Measurements from ENCODE around the gene CNTN1.

The CNTN1 gene

DNA sequence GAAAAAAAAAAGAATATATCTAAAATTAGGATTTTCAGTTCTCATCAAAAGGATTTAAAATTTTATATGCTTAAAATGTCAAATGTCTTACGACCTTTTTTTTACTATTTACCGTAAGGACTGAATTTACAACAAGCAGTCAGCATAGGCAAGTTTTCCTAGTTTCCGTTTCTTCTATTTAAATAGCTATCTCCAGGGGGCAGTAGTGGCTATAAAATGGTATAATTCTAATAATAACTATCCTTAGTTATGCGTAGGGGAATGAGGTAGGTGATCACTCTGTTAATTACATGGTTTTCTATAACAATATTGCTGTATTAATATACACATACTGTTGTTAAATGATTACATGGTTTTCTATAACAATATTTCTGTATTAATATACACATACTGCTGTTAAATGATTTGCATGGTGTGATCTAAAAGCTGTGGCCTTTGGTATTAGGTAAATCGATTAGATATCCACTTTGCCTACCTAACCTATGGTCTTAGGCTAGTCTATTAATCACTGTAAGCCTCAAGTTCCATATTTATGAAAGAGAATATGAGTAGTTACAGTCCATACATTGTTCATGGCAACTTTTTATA lies 278.2 kb downstream of the CNTN1 start:
- H3K36me3 Mint-ChIP-seq (ENCODE audit: low read depth): no peaks in the 10 kb centered on the region
- no peaks in the 10 kb centered on the region for H3K9me3 Mint-ChIP-seq
- H3K4me1 Mint-ChIP-seq (ENCODE audit: low read depth): no peaks in the 10 kb centered on the region
- no peak overlapping the region for H3K4me3 Mint-ChIP-seq
- H3K27me3 Mint-ChIP-seq: peaks cover 3% of the 10 kb centered on the region
- no peak for DNase-seq
- H3K27ac Mint-ChIP-seq: no peak overlapping the region

DNA sequence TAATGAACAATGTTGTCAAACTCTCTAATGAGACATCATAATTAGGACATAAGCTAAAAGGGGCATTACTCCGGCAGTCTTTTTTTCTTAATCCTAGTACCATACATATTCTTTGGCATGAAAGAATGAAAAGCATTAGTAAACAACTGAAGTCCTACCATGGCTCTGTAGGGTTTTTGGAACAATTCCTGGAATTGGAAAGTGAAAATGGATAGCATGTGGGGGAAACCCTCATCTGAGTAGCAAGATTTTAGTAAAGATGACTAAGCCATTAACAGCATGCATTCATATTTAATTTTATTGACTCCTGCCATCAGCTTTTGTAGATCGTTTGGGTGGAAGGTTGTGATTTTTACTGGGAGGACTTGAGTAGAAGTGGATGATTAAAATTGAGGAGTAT lies 279.7 kb downstream of the CNTN1 start:
- no peak for DNase-seq
- Mint-ChIP-seq H3K36me3 (ENCODE audit: low read depth) (no peaks in the 10 kb centered on the region), H3K27me3 (peaks cover 3% of the 10 kb centered on the region), H3K27ac (no peak overlapping the region), H3K4me1 (ENCODE audit: low read depth) (no peaks in the 10 kb centered on the region), H3K9me3 (no peaks in the 10 kb centered on the region), H3K4me3 (no peak overlapping the region)

DNA sequence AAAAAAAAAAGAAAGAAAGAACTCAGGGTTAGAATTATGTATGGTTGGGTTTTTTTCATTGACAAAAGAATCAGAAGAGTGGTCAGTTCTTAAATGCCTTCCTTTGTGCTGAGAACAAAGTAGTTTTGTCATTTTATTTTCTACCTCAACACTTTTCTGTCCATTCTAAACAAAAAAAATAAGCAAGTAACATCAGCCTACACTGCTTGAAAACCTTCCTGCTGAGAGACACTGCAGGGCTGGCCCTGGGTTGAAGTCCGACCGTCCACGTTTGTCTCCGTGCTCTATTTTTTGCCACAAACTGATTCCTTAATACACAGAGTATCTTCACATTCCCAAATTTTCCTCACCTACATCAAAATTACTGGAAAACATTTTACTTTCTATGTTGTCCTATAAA lies 284.3 kb downstream of the CNTN1 start:
- H3K4me1 Mint-ChIP-seq (ENCODE audit: low read depth): no peaks in the 10 kb centered on the region
- no peak for DNase-seq
- no peak overlapping the region for H3K4me3 Mint-ChIP-seq
- no peak overlapping the region for H3K27ac Mint-ChIP-seq
- peaks cover 3% of the 10 kb centered on the region for H3K27me3 Mint-ChIP-seq
- no peaks in the 10 kb centered on the region for H3K9me3 Mint-ChIP-seq
- no peaks in the 10 kb centered on the region for H3K36me3 Mint-ChIP-seq (ENCODE audit: low read depth)

DNA sequence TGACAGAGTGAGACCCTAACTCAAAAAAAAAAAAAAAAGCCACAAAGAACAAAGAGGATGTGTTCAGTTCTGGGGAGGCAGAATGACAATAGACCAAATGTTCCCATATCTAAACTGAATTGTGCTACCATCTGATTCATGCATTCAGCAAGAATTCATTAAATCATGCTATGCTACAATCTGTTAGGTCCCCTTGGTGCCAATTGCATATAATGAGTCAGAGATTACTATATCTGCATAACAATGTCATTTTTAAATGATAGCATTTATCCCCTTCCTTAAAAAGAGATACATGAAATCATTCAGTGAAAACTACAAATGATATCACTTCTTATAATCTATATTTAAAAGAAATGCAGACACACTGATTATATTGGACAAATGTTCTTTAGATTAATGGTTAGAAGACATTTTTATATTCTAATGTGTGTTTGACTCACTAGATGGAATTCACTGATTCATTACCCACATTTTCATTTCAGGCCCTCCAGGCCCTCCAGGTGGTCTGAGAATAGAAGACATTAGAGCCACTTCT lies 288.3 kb downstream of the CNTN1 start:
- DNase-seq: no peak
- Mint-ChIP-seq H3K27ac (no peak overlapping the region), H3K36me3 (ENCODE audit: low read depth) (no peaks in the 10 kb centered on the region), H3K27me3 (no peaks in the 10 kb centered on the region), H3K9me3 (peaks cover 2% of the 10 kb centered on the region), H3K4me1 (ENCODE audit: low read depth) (no peaks in the 10 kb centered on the region), H3K4me3 (no peak overlapping the region)

DNA sequence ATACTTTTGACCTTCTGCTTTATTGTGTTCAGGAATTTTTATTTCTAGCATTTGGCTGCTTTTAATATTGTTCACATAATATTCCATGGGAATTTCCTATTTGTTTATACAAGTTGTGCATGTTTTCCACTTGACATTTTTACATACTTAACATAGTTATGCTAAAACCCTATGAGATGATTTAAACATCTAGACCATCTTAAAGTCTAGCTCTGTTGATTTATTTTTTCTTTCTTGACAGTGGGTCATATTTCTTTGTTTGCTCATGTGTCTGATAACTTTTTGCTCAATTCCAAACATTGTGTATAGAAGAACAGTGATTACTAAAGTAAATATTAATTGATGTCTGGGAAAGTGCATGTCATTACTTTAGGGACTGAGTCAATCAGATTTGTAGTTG lies 293.8 kb downstream of the CNTN1 start:
- H3K27me3 Mint-ChIP-seq: no peaks in the 10 kb centered on the region
- H3K9me3 Mint-ChIP-seq: peaks cover 10% of the 10 kb centered on the region
- H3K4me3 Mint-ChIP-seq: no peak overlapping the region
- no peaks in the 10 kb centered on the region for H3K4me1 Mint-ChIP-seq (ENCODE audit: low read depth)
- no peaks in the 10 kb centered on the region for H3K36me3 Mint-ChIP-seq (ENCODE audit: low read depth)
- no peak overlapping the region for H3K27ac Mint-ChIP-seq
- no peak for DNase-seq

DNA sequence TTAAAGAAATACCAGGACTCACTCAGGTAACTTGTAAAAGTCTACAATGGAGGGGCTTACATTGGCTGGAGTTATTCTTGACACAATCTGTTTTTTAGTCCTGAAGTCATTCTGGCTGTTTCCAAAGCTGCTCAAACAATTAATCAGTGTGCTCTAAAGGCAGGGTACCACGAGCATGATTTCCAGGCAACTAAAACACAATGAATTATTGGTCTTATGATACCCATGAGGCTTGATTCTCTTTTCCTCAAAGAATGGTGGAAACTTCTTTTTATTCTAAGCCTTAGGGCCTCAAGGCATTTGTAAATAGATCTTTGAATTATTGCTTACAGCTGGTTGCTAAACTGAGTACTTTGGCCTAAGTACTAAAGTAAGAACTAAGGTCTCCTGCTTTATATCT lies 296.1 kb downstream of the CNTN1 start:
- H3K27me3 Mint-ChIP-seq: no peaks in the 10 kb centered on the region
- H3K27ac Mint-ChIP-seq: no peak overlapping the region
- peaks cover 10% of the 10 kb centered on the region for H3K9me3 Mint-ChIP-seq

DNA sequence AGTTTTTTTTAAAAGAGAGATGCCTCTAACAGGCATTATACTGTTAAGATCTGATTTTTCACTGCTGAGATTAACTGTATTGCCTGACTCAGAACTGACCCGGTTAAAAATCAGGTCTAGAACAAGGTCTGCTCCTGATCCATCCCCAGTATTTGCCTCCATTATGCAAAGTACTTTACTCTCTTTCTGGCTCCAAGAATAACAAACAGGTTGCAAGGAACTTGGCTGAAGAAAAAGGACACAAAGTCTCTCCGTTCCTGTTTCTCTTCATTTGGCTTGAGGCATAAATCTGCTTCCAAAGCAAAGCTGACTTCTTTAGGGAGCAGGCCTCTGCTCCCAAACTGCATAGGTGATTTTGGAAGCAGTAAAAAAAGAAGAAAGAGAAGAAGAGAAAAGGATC lies 296.6 kb downstream of the CNTN1 start:
- Mint-ChIP-seq H3K9me3 (peaks cover 10% of the 10 kb centered on the region), H3K27ac (no peak overlapping the region), H3K4me1 (ENCODE audit: low read depth) (no peaks in the 10 kb centered on the region), H3K36me3 (ENCODE audit: low read depth) (no peaks in the 10 kb centered on the region), H3K4me3 (no peak overlapping the region), H3K27me3 (no peaks in the 10 kb centered on the region)
- no peak for DNase-seq

More for the DNA sequence above, 296.1 kb downstream of the CNTN1 start:
- no peaks in the 10 kb centered on the region for H3K36me3 Mint-ChIP-seq (ENCODE audit: low read depth)
- DNase-seq: no peak
- H3K4me3 Mint-ChIP-seq: no peak overlapping the region
- H3K4me1 Mint-ChIP-seq (ENCODE audit: low read depth): no peaks in the 10 kb centered on the region

DNA sequence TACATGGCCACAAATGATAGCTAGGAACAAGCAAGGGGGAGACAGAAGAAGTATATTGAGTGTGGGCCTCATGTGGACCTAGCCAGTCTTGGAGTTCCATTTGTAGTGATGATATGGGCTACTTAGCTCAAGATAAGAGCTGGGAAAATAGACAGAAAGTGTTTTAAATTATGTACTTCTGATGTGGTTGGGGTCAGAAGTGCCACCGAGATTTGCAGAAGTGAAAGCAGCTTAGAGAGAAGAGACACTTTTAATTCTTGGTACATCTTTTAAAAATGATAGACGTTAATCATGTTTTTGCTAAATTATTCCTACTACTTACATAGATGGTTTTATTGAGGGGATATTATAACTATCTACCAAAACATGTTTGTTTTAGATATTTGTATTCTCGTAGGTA lies 297.5 kb downstream of the CNTN1 start:
- Mint-ChIP-seq H3K27ac (no peak overlapping the region), H3K36me3 (ENCODE audit: low read depth) (no peaks in the 10 kb centered on the region), H3K9me3 (peaks cover 10% of the 10 kb centered on the region), H3K27me3 (no peaks in the 10 kb centered on the region), H3K4me3 (no peak overlapping the region), H3K4me1 (ENCODE audit: low read depth) (no peaks in the 10 kb centered on the region)
- DNase-seq: no peak

DNA sequence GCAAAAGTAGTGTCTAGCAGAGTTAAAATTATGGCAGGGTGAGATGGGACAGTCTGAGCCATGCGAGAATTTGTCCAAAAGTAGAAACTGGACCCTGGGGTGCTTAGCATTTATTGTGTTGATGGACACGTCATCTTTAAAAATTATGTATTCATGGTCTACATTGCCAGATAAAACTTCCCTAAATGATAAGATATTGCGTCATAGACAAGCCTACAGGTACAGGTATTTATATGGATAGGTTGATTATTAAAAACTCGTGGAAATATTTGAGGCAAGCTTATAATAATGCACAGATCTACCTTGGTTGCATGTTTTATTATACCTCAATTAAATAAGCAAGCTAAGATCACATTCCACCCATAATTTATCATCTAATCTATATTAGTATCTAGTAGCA lies 299.9 kb downstream of the CNTN1 start:
- no peak overlapping the region for H3K4me3 Mint-ChIP-seq
- H3K9me3 Mint-ChIP-seq: no peaks in the 10 kb centered on the region
- H3K27ac Mint-ChIP-seq: no peak overlapping the region
- H3K4me1 Mint-ChIP-seq (ENCODE audit: low read depth): no peaks in the 10 kb centered on the region
- no peaks in the 10 kb centered on the region for H3K27me3 Mint-ChIP-seq
- no peak for DNase-seq
- H3K36me3 Mint-ChIP-seq (ENCODE audit: low read depth): no peaks in the 10 kb centered on the region

DNA sequence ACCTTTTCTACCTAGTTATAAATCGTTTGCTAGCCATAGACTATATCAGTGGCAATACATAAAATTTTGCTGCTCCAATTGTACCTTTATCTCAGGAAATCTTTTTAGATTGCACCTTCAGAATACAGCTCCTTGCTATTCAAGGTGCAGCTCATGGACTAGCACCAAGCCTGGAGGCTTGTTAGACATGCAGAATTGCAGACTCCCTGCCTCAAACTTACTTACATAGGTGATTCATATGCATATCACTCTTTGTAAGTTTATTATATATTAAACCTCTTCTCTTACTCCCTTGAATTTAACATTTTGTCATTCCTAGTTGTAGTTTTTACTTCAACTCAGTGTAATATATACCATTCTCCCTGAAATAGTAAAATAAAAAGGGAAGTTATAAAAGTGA lies 300.4 kb downstream of the CNTN1 start:
- no peak for DNase-seq
- Mint-ChIP-seq H3K36me3 (ENCODE audit: low read depth) (no peaks in the 10 kb centered on the region), H3K4me3 (no peak overlapping the region), H3K27me3 (no peaks in the 10 kb centered on the region), H3K4me1 (ENCODE audit: low read depth) (no peaks in the 10 kb centered on the region), H3K27ac (no peak overlapping the region), H3K9me3 (no peaks in the 10 kb centered on the region)

DNA sequence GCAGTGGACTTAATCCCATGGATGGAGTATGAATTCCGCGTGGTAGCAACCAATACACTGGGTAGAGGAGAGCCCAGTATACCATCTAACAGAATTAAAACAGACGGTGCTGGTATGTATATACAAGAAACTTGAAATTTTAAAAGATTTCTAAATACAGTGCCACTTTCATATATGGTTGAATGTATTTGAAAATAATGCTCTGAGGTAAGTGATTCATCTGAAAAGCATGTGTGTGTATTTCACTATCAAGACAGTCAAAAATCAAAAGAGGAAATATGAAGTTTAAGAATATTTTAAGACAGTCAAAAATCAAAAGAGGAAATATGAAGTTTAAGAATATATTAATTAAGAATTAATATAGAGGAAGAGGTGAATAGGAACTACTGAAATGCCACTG lies 300.9 kb downstream of the CNTN1 start:
- H3K4me3 Mint-ChIP-seq: no peak overlapping the region
- H3K4me1 Mint-ChIP-seq (ENCODE audit: low read depth): no peaks in the 10 kb centered on the region
- H3K9me3 Mint-ChIP-seq: no peaks in the 10 kb centered on the region
- DNase-seq: no peak
- H3K27me3 Mint-ChIP-seq: no peaks in the 10 kb centered on the region
- H3K36me3 Mint-ChIP-seq (ENCODE audit: low read depth): no peaks in the 10 kb centered on the region
- no peak overlapping the region for H3K27ac Mint-ChIP-seq

DNA sequence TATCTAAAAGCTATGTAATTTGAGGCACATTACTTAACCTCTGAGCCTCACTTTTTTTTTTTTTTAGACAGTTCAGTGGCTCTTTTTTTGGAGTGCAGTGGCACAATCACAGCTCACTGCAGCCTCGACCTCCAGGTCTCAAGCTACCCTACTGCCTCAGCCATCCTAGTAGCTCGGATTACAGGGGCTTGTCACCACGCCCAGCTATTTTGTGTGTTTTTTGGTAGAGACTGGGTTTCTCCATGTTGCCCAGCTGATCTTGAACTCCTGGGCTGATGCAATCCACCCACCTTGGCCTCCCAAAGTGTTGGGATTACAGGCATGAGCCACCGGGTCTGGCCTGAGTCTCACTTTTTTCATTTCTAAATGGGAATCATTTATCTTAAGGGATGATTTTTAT lies 303.9 kb downstream of the CNTN1 start:
- Mint-ChIP-seq H3K27me3 (no peaks in the 10 kb centered on the region), H3K27ac (no peak overlapping the region), H3K9me3 (no peaks in the 10 kb centered on the region), H3K36me3 (ENCODE audit: low read depth) (no peaks in the 10 kb centered on the region), H3K4me3 (no peak overlapping the region), H3K4me1 (ENCODE audit: low read depth) (no peaks in the 10 kb centered on the region)
- no peak for DNase-seq

DNA sequence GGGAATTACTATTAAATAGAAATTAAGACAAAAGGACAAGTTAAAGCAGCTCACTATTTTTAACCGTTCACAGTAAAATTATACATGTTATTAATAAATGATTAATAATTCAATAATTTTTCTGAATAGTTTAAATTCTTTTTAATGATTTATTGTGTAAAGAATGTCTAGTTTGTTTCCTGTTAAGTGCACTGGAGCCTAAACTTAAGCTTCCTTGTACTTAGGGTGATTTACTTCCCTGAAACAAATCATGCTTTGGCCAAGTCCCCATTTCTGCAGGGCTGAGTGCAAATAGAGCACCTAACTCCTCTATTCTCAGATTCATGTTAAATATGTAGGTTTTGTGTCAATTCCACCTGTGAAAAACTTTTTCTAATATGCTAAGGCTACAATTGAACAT lies 307.0 kb downstream of the CNTN1 start:
- Mint-ChIP-seq H3K4me1 (ENCODE audit: low read depth) (no peaks in the 10 kb centered on the region), H3K27ac (no peak overlapping the region), H3K4me3 (no peak overlapping the region), H3K27me3 (no peaks in the 10 kb centered on the region), H3K36me3 (ENCODE audit: low read depth) (no peaks in the 10 kb centered on the region), H3K9me3 (peaks cover 6% of the 10 kb centered on the region)
- DNase-seq: no peak

DNA sequence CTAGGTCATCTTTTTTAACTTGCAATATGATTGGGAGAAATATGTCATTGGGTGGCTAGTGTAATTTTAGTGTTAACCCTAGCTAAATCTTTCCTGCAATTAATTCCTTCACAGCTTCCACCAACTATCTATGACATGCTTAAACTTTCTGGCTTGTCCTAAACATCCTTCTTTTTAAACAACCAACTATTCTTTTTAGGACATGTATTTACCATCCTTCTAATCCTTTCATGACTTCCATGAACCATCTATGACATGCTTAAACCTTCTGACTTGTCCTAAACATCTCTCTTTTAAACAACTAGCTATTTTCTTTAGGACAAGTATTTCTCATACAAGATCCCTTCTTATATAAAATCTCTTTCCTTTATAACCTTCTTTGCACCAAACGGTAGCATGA lies 316.2 kb downstream of the CNTN1 start:
- Mint-ChIP-seq H3K4me3 (no peak overlapping the region), H3K27me3 (no peaks in the 10 kb centered on the region), H3K4me1 (ENCODE audit: low read depth) (no peaks in the 10 kb centered on the region), H3K9me3 (peaks cover 59% of the 10 kb centered on the region), H3K36me3 (ENCODE audit: low read depth) (no peaks in the 10 kb centered on the region), H3K27ac (no peak overlapping the region)
- no peak for DNase-seq

DNA sequence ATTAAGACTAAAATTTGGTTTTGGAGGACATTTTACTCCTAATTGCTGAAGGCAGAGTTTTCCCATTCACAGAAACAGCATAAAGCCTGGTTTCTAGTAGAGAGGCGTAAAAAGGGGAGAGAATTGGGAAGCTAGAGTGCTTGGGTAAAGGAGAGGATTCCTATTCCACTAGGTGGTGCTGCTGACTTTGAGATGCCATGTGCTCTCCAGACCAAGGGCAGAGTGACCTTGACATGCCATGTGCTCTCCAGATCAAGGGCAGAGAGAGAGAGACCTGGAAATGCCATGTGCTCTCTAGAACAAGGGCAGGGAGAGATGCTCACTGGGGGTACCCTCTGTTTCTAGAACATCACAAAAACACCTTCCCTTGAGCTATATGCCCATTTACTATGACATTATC lies 319.7 kb downstream of the CNTN1 start:
- Mint-ChIP-seq H3K36me3 (ENCODE audit: low read depth) (no peaks in the 10 kb centered on the region), H3K9me3 (peaks cover 34% of the 10 kb centered on the region), H3K4me1 (ENCODE audit: low read depth) (no peaks in the 10 kb centered on the region), H3K4me3 (no peak overlapping the region), H3K27me3 (no peaks in the 10 kb centered on the region), H3K27ac (no peak overlapping the region)
- no peak for DNase-seq
